Measurements from ENCODE around the gene ATP2B2. TPM values are rescaled to one million over a fixed set of nuclear protein-coding genes. Genes with fewer than 3 reads are reported as not detected.

ATP2B2 gene
- total RNA-seq, 1 donor from 2014 or later: 0.13 TPM

GRCh38 chr3:10510743-10511432, 5.5 kb upstream of the ATP2B2 start:
- no peaks in the 10 kb centered on the region for H3K9me3 Mint-ChIP-seq (ENCODE audit: unreplicated experiment)
- H3K4me1 Mint-ChIP-seq (ENCODE audit: unreplicated experiment): no peaks in the 10 kb centered on the region
- H3K27ac Mint-ChIP-seq (ENCODE audit: unreplicated experiment): no peak overlapping the region
- H3K36me3 Mint-ChIP-seq (ENCODE audit: unreplicated experiment): no peaks in the 10 kb centered on the region
- H3K27me3 Mint-ChIP-seq (ENCODE audit: unreplicated experiment): peaks cover 16% of the 10 kb centered on the region
- DNase-seq (ENCODE audit: extremely low spot score, unreplicated experiment): no peak
- no peak overlapping the region for H3K4me3 Mint-ChIP-seq (ENCODE audit: unreplicated experiment)
- TF ChIP-seq, protein P1, sequence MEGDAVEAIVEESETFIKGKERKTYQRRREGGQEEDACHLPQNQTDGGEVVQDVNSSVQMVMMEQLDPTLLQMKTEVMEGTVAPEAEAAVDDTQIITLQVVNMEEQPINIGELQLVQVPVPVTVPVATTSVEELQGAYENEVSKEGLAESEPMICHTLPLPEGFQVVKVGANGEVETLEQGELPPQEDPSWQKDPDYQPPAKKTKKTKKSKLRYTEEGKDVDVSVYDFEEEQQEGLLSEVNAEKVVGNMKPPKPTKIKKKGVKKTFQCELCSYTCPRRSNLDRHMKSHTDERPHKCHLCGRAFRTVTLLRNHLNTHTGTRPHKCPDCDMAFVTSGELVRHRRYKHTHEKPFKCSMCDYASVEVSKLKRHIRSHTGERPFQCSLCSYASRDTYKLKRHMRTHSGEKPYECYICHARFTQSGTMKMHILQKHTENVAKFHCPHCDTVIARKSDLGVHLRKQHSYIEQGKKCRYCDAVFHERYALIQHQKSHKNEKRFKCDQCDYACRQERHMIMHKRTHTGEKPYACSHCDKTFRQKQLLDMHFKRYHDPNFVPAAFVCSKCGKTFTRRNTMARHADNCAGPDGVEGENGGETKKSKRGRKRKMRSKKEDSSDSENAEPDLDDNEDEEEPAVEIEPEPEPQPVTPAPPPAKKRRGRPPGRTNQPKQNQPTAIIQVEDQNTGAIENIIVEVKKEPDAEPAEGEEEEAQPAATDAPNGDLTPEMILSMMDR (IDR thresholded peaks at IDR 0.05): no peak

GRCh38 chr3:10510086-10510742, 4.8 kb upstream of the ATP2B2 start:
- no peak overlapping the region for H3K27ac Mint-ChIP-seq (ENCODE audit: unreplicated experiment)
- peaks cover 18% of the 10 kb centered on the region for H3K27me3 Mint-ChIP-seq (ENCODE audit: unreplicated experiment)
- no peak overlapping the region for H3K4me3 Mint-ChIP-seq (ENCODE audit: unreplicated experiment)
- TF ChIP-seq, protein P1 (IDR thresholded peaks at IDR 0.05): no peak
- DNase-seq (ENCODE audit: extremely low spot score, unreplicated experiment): no peak
- H3K36me3 Mint-ChIP-seq (ENCODE audit: unreplicated experiment): no peaks in the 10 kb centered on the region
- no peaks in the 10 kb centered on the region for H3K9me3 Mint-ChIP-seq (ENCODE audit: unreplicated experiment)
- H3K4me1 Mint-ChIP-seq (ENCODE audit: unreplicated experiment): peaks cover 1% of the 10 kb centered on the region

DNA sequence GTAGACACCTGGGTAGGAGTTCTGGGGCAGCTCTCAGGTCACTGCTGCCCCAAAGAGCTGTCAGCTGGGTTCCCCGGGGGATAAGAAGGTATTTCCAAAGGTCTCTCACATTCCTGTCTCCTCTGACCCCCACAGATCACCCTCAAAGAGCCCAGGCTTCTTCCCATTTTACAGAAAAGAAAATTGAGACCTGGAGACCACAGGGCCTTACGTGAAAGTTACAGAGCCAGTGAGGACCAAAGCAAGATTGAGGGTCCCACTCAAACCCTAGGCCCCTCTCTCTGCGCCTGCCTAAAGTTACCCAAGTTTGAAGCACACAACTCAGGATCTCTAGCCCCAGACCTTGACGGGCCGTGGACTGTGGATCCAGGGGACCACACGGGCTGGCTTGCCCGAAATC, 3.9 kb upstream of the ATP2B2 start:
- TF ChIP-seq, protein P1 (IDR thresholded peaks at IDR 0.05): no peak
- Mint-ChIP-seq H3K4me3 (ENCODE audit: unreplicated experiment) (no peak overlapping the region), H3K9me3 (ENCODE audit: unreplicated experiment) (no peaks in the 10 kb centered on the region), H3K36me3 (ENCODE audit: unreplicated experiment) (no peaks in the 10 kb centered on the region), H3K27me3 (ENCODE audit: unreplicated experiment) (peaks cover 21% of the 10 kb centered on the region), H3K27ac (ENCODE audit: unreplicated experiment) (no peak overlapping the region), H3K4me1 (ENCODE audit: unreplicated experiment) (peaks cover 1% of the 10 kb centered on the region)
- no peak for DNase-seq (ENCODE audit: extremely low spot score, unreplicated experiment)

- Mint-ChIP-seq H3K4me1 (ENCODE audit: unreplicated experiment) (peaks cover 1% of the 10 kb centered on the region), H3K36me3 (ENCODE audit: unreplicated experiment) (no peaks in the 10 kb centered on the region), H3K27ac (ENCODE audit: unreplicated experiment) (no peak overlapping the region), H3K9me3 (ENCODE audit: unreplicated experiment) (no peaks in the 10 kb centered on the region), H3K27me3 (ENCODE audit: unreplicated experiment) (peaks cover 25% of the 10 kb centered on the region), H3K4me3 (ENCODE audit: unreplicated experiment) (no peak overlapping the region)
- no peak for DNase-seq (ENCODE audit: extremely low spot score, unreplicated experiment)
- TF ChIP-seq, protein P1 (IDR thresholded peaks at IDR 0.05): no peak
Measured at GRCh38 chr3:10508619-10509260, 3.4 kb upstream of the ATP2B2 start.

DNA sequence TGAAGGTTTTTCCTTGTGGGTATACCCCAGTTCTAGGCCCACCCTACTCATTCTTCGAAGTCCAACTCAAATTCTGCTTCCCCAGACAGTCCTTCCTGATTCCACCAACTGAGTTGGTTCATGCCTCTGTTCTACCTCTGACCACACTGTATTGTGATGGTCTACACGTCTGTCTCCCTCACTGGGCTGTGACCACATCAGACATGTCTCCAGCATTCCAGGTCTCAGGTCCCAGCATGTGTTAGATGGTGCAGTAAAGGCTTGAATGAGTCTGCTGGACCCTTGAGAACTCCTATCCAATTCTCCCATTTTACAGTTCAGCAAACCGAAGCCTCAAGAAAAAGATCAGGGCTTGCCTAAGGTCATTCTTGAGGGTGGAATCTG, 2.8 kb upstream of the ATP2B2 start:
- no peaks in the 10 kb centered on the region for H3K9me3 Mint-ChIP-seq (ENCODE audit: unreplicated experiment)
- H3K27me3 Mint-ChIP-seq (ENCODE audit: unreplicated experiment): peaks cover 26% of the 10 kb centered on the region
- TF ChIP-seq, protein P1 (IDR thresholded peaks at IDR 0.05): no peak
- H3K36me3 Mint-ChIP-seq (ENCODE audit: unreplicated experiment): no peaks in the 10 kb centered on the region
- DNase-seq (ENCODE audit: extremely low spot score, unreplicated experiment): no peak
- no peak overlapping the region for H3K27ac Mint-ChIP-seq (ENCODE audit: unreplicated experiment)
- no peak overlapping the region for H3K4me3 Mint-ChIP-seq (ENCODE audit: unreplicated experiment)
- H3K4me1 Mint-ChIP-seq (ENCODE audit: unreplicated experiment): peaks cover 1% of the 10 kb centered on the region
